B cell (primary cell): Measurements from ENCODE around the gene TMEFF1.

Experiments
- CTCF ChIP-seq: fragments of 200-600 bp; IDR thresholded peaks from one replicate; pipeline ENCODE4 v1.8.0; 2022; ENCODE audit warnings: antibody characterized with exemption, mild to moderate bottlenecking
- EZH2 ChIP-seq: IDR thresholded peaks from 2 replicates; pipeline ENCODE4 v1.6.1; 2012; ENCODE audit warnings: borderline replicate concordance, low read depth, mild to moderate bottlenecking, moderate library complexity, low read length; ENCODE audit not compliant: insufficient read depth, poor library complexity, severe bottlenecking

GRCh38 chr9:100448266-100448665 lies 24.7 kb upstream of the TMEFF1 start:
- TF ChIP-seq EZH2 (no peak), CTCF (no peak)
